Loucy (cell line): ENCODE data around the gene GNLY.

Experiments used
- H2AFZ ChIP-seq: fragments of 200-600 bp; sonication (generic); 2 replicates; pipeline ENCODE4 v1.6.0; 2016; ENCODE audit warnings: antibody characterized with exemption, mild to moderate bottlenecking, low read length, moderate library complexity
- H3F3A ChIP-seq: fragments of 200-600 bp; 2 replicates; pipeline ENCODE4 v1.6.0; 2016; ENCODE audit warnings: antibody characterized with exemption, low read depth, mild to moderate bottlenecking
- H3K27me3 ChIP-seq: fragments of 200-600 bp; sonication (generic); 2 replicates; pipeline ENCODE4 v1.6.1; 2014; ENCODE audit warnings: low read length, mild to moderate bottlenecking; ENCODE audit not compliant: insufficient read depth, poor library complexity, severe bottlenecking
- H3K36me3 ChIP-seq: fragments of 200-600 bp; sonication (generic); 2 replicates; pipeline ENCODE4 v1.6.1; 2016; ENCODE audit warnings: low read length; ENCODE audit not compliant: insufficient read depth
- H3K4me1 ChIP-seq: fragments of 200-600 bp; sonication (generic); 2 replicates; pipeline ENCODE4 v1.5.1; 2014; ENCODE audit warnings: low read length, mild to moderate bottlenecking; ENCODE audit not compliant: insufficient read depth, poor library complexity, severe bottlenecking
- H3K4me2 ChIP-seq: fragments of 200-600 bp; sonication (generic); 2 replicates; pipeline ENCODE4 v1.6.0; 2014; ENCODE audit warnings: antibody characterized with exemption, low read length, low read depth, mild to moderate bottlenecking; ENCODE audit not compliant: poor library complexity, severe bottlenecking
- H3K4me3 ChIP-seq: fragments of 200-600 bp; sonication (generic); 2 replicates; pipeline ENCODE4 v1.5.1; 2014; ENCODE audit warnings: low read length, mild to moderate bottlenecking, mixed read lengths; ENCODE audit not compliant: poor library complexity, severe bottlenecking
- H3K79me2 ChIP-seq: fragments of 200-600 bp; sonication (generic); 2 replicates; pipeline ENCODE4 v1.6.1; 2014; ENCODE audit warnings: low read length; ENCODE audit not compliant: insufficient read depth
- H3K9ac ChIP-seq: fragments of 200-600 bp; sonication (generic); 2 replicates; pipeline ENCODE4 v1.6.0; 2014; ENCODE audit warnings: mild to moderate bottlenecking, low read depth, low read length, moderate library complexity; ENCODE audit not compliant: poor library complexity, severe bottlenecking
- H3K9me2 ChIP-seq: fragments of 200-600 bp; sonication (generic); replicated peaks from 2 replicates; pipeline ENCODE4 v1.6.1; 2016; ENCODE audit warnings: low read depth, low read length, mixed read lengths
- H3K9me3 ChIP-seq: fragments of 200-600 bp; sonication (generic); 2 replicates; pipeline ENCODE4 v1.6.1; 2014; ENCODE audit warnings: mild to moderate bottlenecking, antibody characterized with exemption, low read length, low read depth; ENCODE audit not compliant: insufficient read depth
- H4K20me1 ChIP-seq: fragments of 200-600 bp; sonication (generic); 2 replicates; pipeline ENCODE4 v1.6.0; 2014; ENCODE audit warnings: antibody characterized with exemption, low read length, mild to moderate bottlenecking; ENCODE audit not compliant: insufficient read depth, poor library complexity, severe bottlenecking
- EZH2phosphoT487 ChIP-seq: fragments of 200-600 bp; IDR thresholded peaks from 2 replicates; pipeline ENCODE4 v1.6.1; 2018; ENCODE audit warnings: antibody characterized with exemption, mild to moderate bottlenecking, moderate library complexity, borderline replicate concordance
- TF ChIP-seq, protein P1 (sequence below): fragments of 200-600 bp; sonication (generic); conservative IDR thresholded peaks from 2 replicates; pipeline ENCODE4 v1.5.1; 2014; ENCODE audit warnings: mild to moderate bottlenecking, antibody characterized with exemption, low read length

Gene GNLY

GRCh38 chr2:85720533-85720932 lies 26.4 kb downstream of the GNLY start:
- no peaks in the 10 kb centered on the region for H3K9me2 ChIP-seq
- TF ChIP-seq EZH2phosphoT487 = no peak
- TF ChIP-seq, protein P1, sequence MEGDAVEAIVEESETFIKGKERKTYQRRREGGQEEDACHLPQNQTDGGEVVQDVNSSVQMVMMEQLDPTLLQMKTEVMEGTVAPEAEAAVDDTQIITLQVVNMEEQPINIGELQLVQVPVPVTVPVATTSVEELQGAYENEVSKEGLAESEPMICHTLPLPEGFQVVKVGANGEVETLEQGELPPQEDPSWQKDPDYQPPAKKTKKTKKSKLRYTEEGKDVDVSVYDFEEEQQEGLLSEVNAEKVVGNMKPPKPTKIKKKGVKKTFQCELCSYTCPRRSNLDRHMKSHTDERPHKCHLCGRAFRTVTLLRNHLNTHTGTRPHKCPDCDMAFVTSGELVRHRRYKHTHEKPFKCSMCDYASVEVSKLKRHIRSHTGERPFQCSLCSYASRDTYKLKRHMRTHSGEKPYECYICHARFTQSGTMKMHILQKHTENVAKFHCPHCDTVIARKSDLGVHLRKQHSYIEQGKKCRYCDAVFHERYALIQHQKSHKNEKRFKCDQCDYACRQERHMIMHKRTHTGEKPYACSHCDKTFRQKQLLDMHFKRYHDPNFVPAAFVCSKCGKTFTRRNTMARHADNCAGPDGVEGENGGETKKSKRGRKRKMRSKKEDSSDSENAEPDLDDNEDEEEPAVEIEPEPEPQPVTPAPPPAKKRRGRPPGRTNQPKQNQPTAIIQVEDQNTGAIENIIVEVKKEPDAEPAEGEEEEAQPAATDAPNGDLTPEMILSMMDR = no peak
- H3F3A ChIP-seq = no peaks in the 10 kb centered on the region
- no peaks in the 10 kb centered on the region for H3K4me1 ChIP-seq
- H3K79me2 ChIP-seq = no peaks in the 10 kb centered on the region
- H3K4me3 ChIP-seq = no peak overlapping the region
- no peaks in the 10 kb centered on the region for H4K20me1 ChIP-seq
- no peaks in the 10 kb centered on the region for H3K36me3 ChIP-seq
- H3K4me2 ChIP-seq = no peak overlapping the region
- H3K27me3 ChIP-seq = no peaks in the 10 kb centered on the region
- no peak overlapping the region for H2AFZ ChIP-seq
- H3K9ac ChIP-seq = no peak overlapping the region
- no peaks in the 10 kb centered on the region for H3K9me3 ChIP-seq

DNA sequence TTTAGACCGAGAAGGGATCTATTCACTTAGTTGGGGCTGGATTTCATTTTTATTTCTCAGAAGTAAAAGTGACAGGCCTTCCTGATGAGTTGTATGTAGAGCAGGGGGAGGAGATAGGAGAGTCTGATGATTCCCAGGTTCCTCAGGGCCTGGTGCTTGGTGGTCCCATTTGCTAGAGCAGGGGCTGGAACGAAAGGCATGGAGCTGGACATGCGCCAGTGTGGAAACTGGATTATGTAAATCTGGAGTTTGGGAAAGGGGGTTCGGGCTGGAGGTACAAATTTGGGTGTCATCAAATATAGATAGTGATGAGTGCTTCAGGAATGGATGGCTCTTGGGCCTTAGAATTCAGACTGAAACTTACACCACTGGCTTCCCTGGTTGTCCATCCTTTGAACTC lies 27.5 kb downstream of the GNLY start:
- Histone ChIP-seq H3K4me1 (no peaks in the 10 kb centered on the region), H3K36me3 (no peaks in the 10 kb centered on the region), H4K20me1 (no peaks in the 10 kb centered on the region), H3K9me2 (no peaks in the 10 kb centered on the region), H3K27me3 (no peaks in the 10 kb centered on the region), H3K9ac (no peak overlapping the region), H3F3A (no peaks in the 10 kb centered on the region), H3K9me3 (no peaks in the 10 kb centered on the region), H3K4me3 (no peak overlapping the region), H3K4me2 (no peak overlapping the region), H2AFZ (no peak overlapping the region), H3K79me2 (no peaks in the 10 kb centered on the region)
- TF ChIP-seq, protein P1 = no peak
- TF ChIP-seq EZH2phosphoT487 = no peak

DNA sequence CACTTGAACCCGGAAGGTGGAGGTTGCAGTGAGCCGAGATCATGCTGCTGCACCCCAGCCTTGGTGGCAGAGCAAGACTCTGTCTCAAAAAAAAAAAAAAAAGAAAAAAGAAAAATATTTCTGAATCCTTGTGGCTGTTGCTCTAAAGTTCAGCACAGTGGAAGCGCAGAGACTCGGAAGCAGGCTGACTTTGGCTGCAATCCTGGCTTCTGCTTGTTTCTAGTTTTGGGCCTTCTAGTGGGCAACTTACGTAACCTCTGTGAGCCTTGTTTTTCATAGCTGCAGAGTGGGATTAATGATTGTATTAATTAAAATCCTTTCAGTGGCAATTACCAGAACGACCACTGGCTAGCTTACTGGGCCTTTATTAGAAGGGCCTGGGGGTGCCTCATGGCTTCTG lies 28.4 kb downstream of the GNLY start:
- no peaks in the 10 kb centered on the region for H4K20me1 ChIP-seq
- H3K36me3 ChIP-seq = no peaks in the 10 kb centered on the region
- no peaks in the 10 kb centered on the region for H3F3A ChIP-seq
- H3K9ac ChIP-seq = no peak overlapping the region
- no peak overlapping the region for H3K4me2 ChIP-seq
- no peaks in the 10 kb centered on the region for H3K4me1 ChIP-seq
- no peak overlapping the region for H2AFZ ChIP-seq
- TF ChIP-seq, protein P1 = no peak
- TF ChIP-seq EZH2phosphoT487 = no peak
- no peak overlapping the region for H3K4me3 ChIP-seq
- no peaks in the 10 kb centered on the region for H3K9me3 ChIP-seq
- no peaks in the 10 kb centered on the region for H3K9me2 ChIP-seq
- H3K27me3 ChIP-seq = no peaks in the 10 kb centered on the region
- no peaks in the 10 kb centered on the region for H3K79me2 ChIP-seq
